A549 (cell line): Measurements from ENCODE around the gene LGALS14. TPM values are rescaled to one million over a fixed set of nuclear protein-coding genes. Genes with fewer than 3 reads are reported as not detected.
A peak's percentile ranks its signal among the peaks of the same experiment; 100 is the strongest.
"Not testable (repeated sequence)": the region's sequence is repeated elsewhere in the genome, so short reads cannot be mapped to it uniquely, and the experiment has no call there.

Source experiments
- ATAC-seq, 2 experiments: fragments of 200-7000 bp in 1 of 2; fragments of >200 bp in 1 of 2; cut with Nextera tagmentation in 1 of 2; cut with Tn5 transposase in 1 of 2; 3 replicates each; pipeline versions ENCODE4 v1.8.0 to v1.9.1; 2018 to 2020; ENCODE audit warnings: mild to moderate bottlenecking in 1 of 2, moderate library complexity in 1 of 2
- CTCF ChIA-PET: fragments of 300-600 bp; sonication (Branson Sonifier 250); formaldehyde crosslinking; extraction: SDS; loops from one replicate; lab custom pipeline; 2021; ENCODE audit warnings: antibody characterized with exemption, inconsistent platforms; lab: Yijun Ruan, JAX
- POLR2A ChIA-PET: fragments of 350-600 bp; formaldehyde crosslinking; extraction: SDS; loops from one replicate; lab custom pipeline; 2021; ENCODE audit warnings: antibody characterized with exemption, inconsistent platforms; lab: Yijun Ruan, JAX
- DNase-seq, 2 experiments: peaks; one replicate each; pipeline versions ENCODE4 v3.0.0 to v3.0.0-alpha.2; 2011 to 2016; ENCODE audit warnings: low read depth in 1 of 2, low spot score in 1 of 2
- FAIRE-seq: peaks from 2 replicates; lab custom pipeline; 2011; peaks lifted over from hg19 to GRCh38; lab: Jason Lieb, UNC
- H3K27ac ChIP-seq, 2 experiments: fragments of >200 bp; sonication (Bioruptor Twin); formaldehyde crosslinking; 3 replicates each; pipeline ENCODE4 v1.5.1; 2016 to 2017
- H3K4me1 ChIP-seq: fragments of >200 bp; sonication (Bioruptor Twin); formaldehyde crosslinking; 3 replicates; pipeline ENCODE4 v1.6.1; 2016
- H3K4me2 ChIP-seq: fragments of >200 bp; sonication (Bioruptor Twin); formaldehyde crosslinking; 3 replicates; pipeline ENCODE4 v1.6.1; 2016
- H3K4me3 ChIP-seq: fragments of >200 bp; sonication (Bioruptor Twin); formaldehyde crosslinking; 3 replicates; pipeline ENCODE4 v1.5.1; 2016
- H3K9me3 ChIP-seq: fragments of >200 bp; sonication (Bioruptor Twin); formaldehyde crosslinking; 3 replicates; pipeline ENCODE4 v1.6.1; 2016
- CBX8 ChIP-seq: fragments of 200-600 bp; sonication (generic); IDR thresholded peaks from 2 replicates; pipeline ENCODE4 v1.6.1; 2016
- CEBPB ChIP-seq, 2 experiments: fragments of >200 bp in 1 of 2; sonication (Bioruptor Twin) in 1 of 2; formaldehyde crosslinking in 1 of 2; IDR thresholded peaks; 2 replicates each; pipeline ENCODE4 v1.6.1; 2012 to 2016
- CHD2 ChIP-seq: fragments of 150-350 bp; IDR thresholded peaks from 2 replicates; pipeline ENCODE4 v1.6.1; 2014; ENCODE audit warnings: low read length; ENCODE audit not compliant: partially characterized antibody
- CHD4 ChIP-seq: fragments of 200-600 bp; sonication (generic); IDR thresholded peaks from 2 replicates; pipeline ENCODE4 v1.6.1; 2016; ENCODE audit warnings: antibody characterized with exemption, mild to moderate bottlenecking, borderline replicate concordance
- EHF ChIP-seq: fragments of 250-450 bp; sonication (Bioruptor Pico); IDR thresholded peaks from 2 replicates; pipeline ENCODE4 v1.5.0; 2020; ENCODE audit warnings: mild to moderate bottlenecking
- EP300 ChIP-seq, 2 experiments: fragments of >200 bp; sonication (Bioruptor Twin); formaldehyde crosslinking; IDR thresholded peaks; 2 replicates in 1 of 2; 3 replicates in 1 of 2; pipeline ENCODE4 v1.6.1; 2016 to 2017
- FOSL2 ChIP-seq, 2 experiments: fragments of 450-650 bp in 1 of 2; fragments of >200 bp in 1 of 2; sonication (Bioruptor Twin) in 1 of 2; formaldehyde crosslinking; IDR thresholded peaks; 2 replicates each; pipeline versions ENCODE4 v1.5.0 to v1.6.1; 2016 to 2020; ENCODE audit warnings: mild to moderate bottlenecking in 1 of 2, moderate library complexity in 1 of 2
- GATA3 ChIP-seq: IDR thresholded peaks from 2 replicates; pipeline ENCODE4 v1.6.1; 2012; ENCODE audit warnings: borderline replicate concordance
- HDAC2 ChIP-seq: fragments of 200-600 bp; sonication (generic); IDR thresholded peaks from 2 replicates; pipeline ENCODE4 v1.6.1; 2016
- HEYL ChIP-seq: fragments of 250-450 bp; sonication (Bioruptor Pico); IDR thresholded peaks from 2 replicates; pipeline ENCODE4 v1.8.0; 2021; ENCODE audit warnings: mild to moderate bottlenecking, moderate library complexity
- HOXB13 ChIP-seq: fragments of 250-450 bp; sonication (Bioruptor Pico); IDR thresholded peaks from 2 replicates; pipeline ENCODE4 v1.5.0; 2020; ENCODE audit warnings: low read depth, mild to moderate bottlenecking, moderate library complexity
- JUNB ChIP-seq: fragments of >200 bp; sonication (Bioruptor Twin); formaldehyde crosslinking; IDR thresholded peaks from 2 replicates; pipeline ENCODE4 v1.6.1; 2016
- KDM5A ChIP-seq: fragments of 200-600 bp; sonication (generic); IDR thresholded peaks from 2 replicates; pipeline ENCODE4 v1.6.1; 2016; ENCODE audit warnings: antibody characterized with exemption, mild to moderate bottlenecking
- MAFK ChIP-seq: fragments of 450-650 bp; IDR thresholded peaks from 2 replicates; pipeline ENCODE4 v1.6.1; 2014; ENCODE audit not compliant: partially characterized antibody
- MYC ChIP-seq: IDR thresholded peaks from 2 replicates; pipeline ENCODE4 v1.6.1; 2012; ENCODE audit warnings: mild to moderate bottlenecking, inconsistent platforms, low read length, improper control_type of control experiment, borderline replicate concordance
- NR3C1 ChIP-seq: fragments of >200 bp; sonication (Bioruptor Twin); formaldehyde crosslinking; IDR thresholded peaks from 3 replicates; pipeline ENCODE4 v1.6.1; 2017
- RCOR1 ChIP-seq: fragments of 150-350 bp; IDR thresholded peaks from 2 replicates; pipeline ENCODE4 v1.6.1; 2014; ENCODE audit warnings: antibody characterized with exemption, low read length, low read depth
- SREBF2 ChIP-seq: fragments of 450-650 bp; IDR thresholded peaks from 2 replicates; pipeline ENCODE4 v1.6.1; 2014; ENCODE audit warnings: mild to moderate bottlenecking, moderate library complexity
- ZNF302 ChIP-seq: fragments of 250-450 bp; sonication (Bioruptor Pico); IDR thresholded peaks from 2 replicates; pipeline ENCODE4 v1.9.0; 2021; ENCODE audit warnings: inconsistent platforms, mild to moderate bottlenecking, moderate library complexity
- WGBS: methylation state at CpG from one replicate; pipeline ENCODE4 v1.1.6; 2017; ENCODE audit errors: missing lambda C conversion rate; 5-methylcytosine and 5-hydroxymethylcytosine counted together
- polyA plus RNA-seq, 4 experiments: library from polyadenylated mRNA; depleted of rRNA in 3 of 4; stranded (reverse); fragments of >200 nt; fragmentation: RNase III in 1 of 4; extraction: RNeasy Plus Mini Kit Qiagen cat#74134 plus additional on column Dnase treatment in 1 of 4; gene quantifications; 2 replicates in 3 of 4; 3 replicates in 1 of 4; pipeline ENCODE4 v1.2.3, GENCODE V29; 2011 to 2017
- TF ChIP-seq, protein P1 (sequence below): fragments of 250-450 bp; sonication (Bioruptor Pico); IDR thresholded peaks from 2 replicates; pipeline ENCODE4 v1.5.0; 2020; ENCODE audit warnings: low read depth, mild to moderate bottlenecking, moderate library complexity
- TF ChIP-seq, protein P2 (sequence below): fragments of 250-450 bp; sonication (Bioruptor Pico); IDR thresholded peaks from 2 replicates; pipeline ENCODE4 v1.5.0; 2021; ENCODE audit warnings: mild to moderate bottlenecking, moderate library complexity, borderline replicate concordance

Gene LGALS14
- polyA plus RNA-seq, 2 of the 4 experiments (the other 2 are of a cell fraction) = not detected

DNA sequence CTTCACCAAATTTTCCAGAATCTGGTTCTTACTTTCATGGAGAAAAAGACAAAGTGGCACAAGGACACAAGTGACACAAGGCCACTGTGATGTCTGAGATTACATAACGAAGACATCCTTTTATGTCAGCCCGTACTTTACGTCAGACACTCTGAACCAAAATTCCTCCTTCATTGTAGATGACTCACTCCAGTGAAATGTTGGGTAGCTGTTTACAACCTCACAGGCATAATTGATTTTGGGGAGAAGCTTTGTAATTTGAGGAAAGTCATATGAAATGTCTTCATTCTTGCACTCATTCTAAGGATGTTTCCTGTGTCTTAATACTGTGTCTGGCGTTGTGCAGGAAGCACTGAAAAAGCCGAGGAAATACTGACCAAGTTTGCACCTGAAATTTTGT lies 20.0 kb upstream of the LGALS14 start:
- FAIRE-seq = no peak
- Histone ChIP-seq H3K4me2 (no peak overlapping the region), H3K9me3 (peaks cover 7% of the 10 kb centered on the region; the same call in 1 of the 3 replicates), H3K4me3 (no peak overlapping the region), H3K27ac (no peak overlapping the region), H3K4me1 (no peaks in the 10 kb centered on the region)
- no peak for ATAC-seq
- TF ChIP-seq HOXB13 = no peak
- TF ChIP-seq RCOR1 = no peak
- TF ChIP-seq MYC = no peak
- TF ChIP-seq CHD4 = no peak
- TF ChIP-seq FOSL2 (IDR thresholded peaks at IDR 0.05) = no peak
- TF ChIP-seq FOSL2 (CRISPR knock-in tag; IDR thresholded peaks at IDR 0.05) = 0 out of 2 replicates have a peak, but pooled peaks have one; percentile 7
- TF ChIP-seq JUNB = no peak
- CTCF ChIA-PET = interaction anchor here (0.6 to 5.9 kb wide), 4 partner anchors 10 to 130 kb away, joined by 3 to 53 read pairs (median 4); no protein-coding TSS in a partner anchor
- POLR2A ChIA-PET = no interaction called here
- 27% methylated on average over 5 of the region's 5 CpGs for WGBS
- DNase-seq = no peak

DNA sequence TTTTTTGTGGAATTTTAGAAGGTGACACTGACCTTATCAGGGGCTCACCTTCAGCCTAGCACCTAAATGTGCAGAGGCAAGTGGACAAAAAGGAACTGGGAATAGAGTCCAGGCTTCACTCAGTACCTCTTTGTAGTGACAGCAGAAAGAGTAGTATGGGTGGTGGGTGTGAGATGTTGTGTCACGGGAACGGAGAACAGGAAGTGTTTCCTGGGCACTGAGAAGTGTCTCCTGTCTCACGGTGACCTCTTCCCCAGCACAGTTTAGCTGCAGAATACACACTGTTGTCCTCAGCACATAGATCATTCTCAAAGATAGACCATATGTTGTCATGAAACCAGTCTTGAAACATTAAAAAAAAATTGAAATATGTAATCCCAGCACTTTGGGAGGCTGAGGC lies 17.5 kb upstream of the LGALS14 start:
- TF ChIP-seq JUNB = no peak
- TF ChIP-seq MYC = no peak
- no peak for TF ChIP-seq KDM5A
- no peak for TF ChIP-seq CEBPB (IDR thresholded peaks at IDR 0.05)
- TF ChIP-seq NR3C1 = no peak
- TF ChIP-seq CHD2 = no peak
- TF ChIP-seq HEYL = no peak
- no peak for TF ChIP-seq CBX8
- TF ChIP-seq MAFK = no peak
- no peak for TF ChIP-seq ZNF302
- TF ChIP-seq EHF (CRISPR knock-in tag) = no peak
- TF ChIP-seq SREBF2 = no peak
- TF ChIP-seq RCOR1 = no peak
- no peak for TF ChIP-seq EP300 (IDR thresholded peaks at IDR 0.05)
- TF ChIP-seq GATA3 = no peak
- TF ChIP-seq, protein P1, sequence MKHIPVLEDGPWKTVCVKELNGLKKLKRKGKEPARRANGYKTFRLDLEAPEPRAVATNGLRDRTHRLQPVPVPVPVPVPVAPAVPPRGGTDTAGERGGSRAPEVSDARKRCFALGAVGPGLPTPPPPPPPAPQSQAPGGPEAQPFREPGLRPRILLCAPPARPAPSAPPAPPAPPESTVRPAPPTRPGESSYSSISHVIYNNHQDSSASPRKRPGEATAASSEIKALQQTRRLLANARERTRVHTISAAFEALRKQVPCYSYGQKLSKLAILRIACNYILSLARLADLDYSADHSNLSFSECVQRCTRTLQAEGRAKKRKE (CRISPR knock-in tag) = no peak
- TF ChIP-seq HDAC2 = no peak
- 25% methylated on average over 3 of the region's 3 CpGs for WGBS
- Histone ChIP-seq H3K27ac (no peak overlapping the region), H3K9me3 (peaks cover 17% of the 10 kb centered on the region; the same call in 2 of the 3 replicates), H3K4me2 (no peak overlapping the region), H3K4me3 (no peak overlapping the region), H3K4me1 (no peaks in the 10 kb centered on the region)
- ATAC-seq (no peak), FAIRE-seq (no peak), DNase-seq (no peak)
- ChIA-PET POLR2A (no interaction called here), CTCF (interaction anchor here (1.0 kb wide), 1 partner anchor 14 kb away, joined by 6 read pairs; no protein-coding TSS in a partner anchor)

DNA sequence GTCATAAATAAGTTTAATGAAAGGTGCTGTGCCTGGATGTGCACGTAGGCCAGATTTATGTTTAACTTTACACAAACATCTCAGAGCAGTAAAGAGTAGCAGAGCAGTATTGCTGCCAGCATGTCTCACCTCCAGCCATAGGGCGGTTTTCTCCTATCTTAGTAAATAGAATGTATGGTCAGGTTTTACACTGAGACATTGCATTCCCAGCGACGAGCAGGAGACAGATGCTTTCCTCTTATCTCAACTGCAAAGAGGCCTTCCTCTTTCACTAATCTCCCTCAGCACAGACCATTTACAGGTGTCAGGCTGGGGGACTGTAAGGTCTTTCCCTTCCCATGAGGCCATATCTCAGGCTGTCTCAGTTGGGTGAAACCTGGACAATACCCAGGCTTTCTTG lies 15.6 kb upstream of the LGALS14 start:
- H3K4me3 ChIP-seq, H3K27ac ChIP-seq, ATAC-seq, DNase-seq, H3K4me1 ChIP-seq, H3K4me2 ChIP-seq, POLR2A ChIA-PET, FAIRE-seq, CTCF ChIA-PET: not testable (repeated sequence)
- WGBS = 57% methylated on average over 4 of the region's 4 CpGs
- H3K9me3 ChIP-seq = peaks cover 17% of the 10 kb centered on the region; the same call in 2 of the 3 replicates

DNA sequence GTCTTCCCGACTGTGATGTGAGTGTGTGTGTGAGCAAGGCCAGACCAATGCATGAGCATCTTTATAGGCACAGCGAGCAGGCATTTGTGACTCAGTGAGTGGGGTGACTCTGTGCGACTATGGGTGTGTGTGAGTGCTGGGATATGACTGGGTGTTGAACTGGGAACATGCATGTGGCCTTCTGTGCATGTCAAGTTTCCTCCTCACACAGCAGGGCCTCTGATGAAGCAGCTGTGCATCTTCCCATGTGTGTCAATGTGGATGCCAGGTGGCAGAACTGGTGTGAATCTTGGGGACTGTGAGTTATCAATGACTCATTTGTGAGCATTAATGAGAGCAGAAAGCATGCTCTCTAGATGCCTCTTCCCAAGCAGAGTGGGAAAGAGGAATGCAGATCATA lies 12.1 kb upstream of the LGALS14 start:
- Histone ChIP-seq H3K27ac (no peak overlapping the region), H3K4me2 (no peak overlapping the region), H3K4me3 (no peak overlapping the region), H3K4me1 (no peaks in the 10 kb centered on the region; the same call in 2 of the 3 replicates), H3K9me3 (peaks cover 13% of the 10 kb centered on the region; the same call in 2 of the 3 replicates)
- ATAC-seq (peak; percentile 16 to 22; a peak in 2 of 6 replicates), DNase-seq (no peak), FAIRE-seq (no peak)
- ChIA-PET POLR2A (no interaction called here), CTCF (interaction anchor here (1.1 to 1.2 kb wide), 2 partner anchors 20 to 141 kb away, joined by 3 to 5 read pairs; no protein-coding TSS in a partner anchor)
- TF ChIP-seq, protein P1 (CRISPR knock-in tag) = no peak
- TF ChIP-seq, protein P2, sequence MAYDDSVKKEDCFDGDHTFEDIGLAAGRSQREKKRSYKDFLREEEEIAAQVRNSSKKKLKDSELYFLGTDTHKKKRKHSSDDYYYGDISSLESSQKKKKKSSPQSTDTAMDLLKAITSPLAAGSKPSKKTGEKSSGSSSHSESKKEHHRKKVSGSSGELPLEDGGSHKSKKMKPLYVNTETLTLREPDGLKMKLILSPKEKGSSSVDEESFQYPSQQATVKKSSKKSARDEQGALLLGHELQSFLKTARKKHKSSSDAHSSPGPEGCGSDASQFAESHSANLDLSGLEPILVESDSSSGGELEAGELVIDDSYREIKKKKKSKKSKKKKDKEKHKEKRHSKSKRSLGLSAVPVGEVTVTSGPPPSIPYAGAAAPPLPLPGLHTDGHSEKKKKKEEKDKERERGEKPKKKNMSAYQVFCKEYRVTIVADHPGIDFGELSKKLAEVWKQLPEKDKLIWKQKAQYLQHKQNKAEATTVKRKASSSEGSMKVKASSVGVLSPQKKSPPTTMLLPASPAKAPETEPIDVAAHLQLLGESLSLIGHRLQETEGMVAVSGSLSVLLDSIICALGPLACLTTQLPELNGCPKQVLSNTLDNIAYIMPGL (CRISPR knock-in tag) = no peak
- 3% methylated on average over 3 of the region's 3 CpGs for WGBS
